ENCODE results near the gene FADS6. TPM values are rescaled to one million over a fixed set of nuclear protein-coding genes. Genes with fewer than 3 reads are reported as not detected.
"Not testable (repeated sequence)": the region's sequence is repeated elsewhere in the genome, so short reads cannot be mapped to it uniquely, and the experiment has no call there.

Gene FADS6
- total RNA-seq, 1 experiment from 2014 or later = not detected

- no peaks in the 10 kb centered on the region for H3K9me3 ChIP-seq
- no peaks in the 10 kb centered on the region for H3K27me3 ChIP-seq
- H3K4me3 ChIP-seq = no peak overlapping the region
- no peak for DNase-seq
- no peaks in the 10 kb centered on the region for H3K36me3 ChIP-seq
These were observed 15.6 kb downstream of the FADS6 start for GRCh38 chr17:74877592-74878548.

GRCh38 chr17:74875977-74876593 lies 17.3 kb downstream of the FADS6 start:
- no peaks in the 10 kb centered on the region for H3K27me3 ChIP-seq
- no peaks in the 10 kb centered on the region for H3K36me3 ChIP-seq
- no peak for DNase-seq
- H3K9me3 ChIP-seq = no peaks in the 10 kb centered on the region
- no peak overlapping the region for H3K4me3 ChIP-seq

GRCh38 chr17:74875155-74875976 lies 18.1 kb downstream of the FADS6 start:
- H3K36me3 ChIP-seq = no peaks in the 10 kb centered on the region
- H3K27me3 ChIP-seq = no peaks in the 10 kb centered on the region
- peak; percentile 28 for DNase-seq
- no peaks in the 10 kb centered on the region for H3K9me3 ChIP-seq
- no peak overlapping the region for H3K4me3 ChIP-seq

GRCh38 chr17:74874615-74875037 lies 18.8 kb downstream of the FADS6 start:
- no peaks in the 10 kb centered on the region for H3K27me3 ChIP-seq
- no peak for DNase-seq

GRCh38 chr17:74873874-74874614 lies 19.4 kb downstream of the FADS6 start:
- no peaks in the 10 kb centered on the region for H3K36me3 ChIP-seq
- DNase-seq = no peak
- no peaks in the 10 kb centered on the region for H3K9me3 ChIP-seq
- H3K27me3 ChIP-seq = no peaks in the 10 kb centered on the region
- peak overlapping the region; percentile 78 for H3K4me3 ChIP-seq

More at GRCh38 chr17:74874615-74875037, 18.8 kb downstream of the FADS6 start:
- Histone ChIP-seq H3K9me3 (no peaks in the 10 kb centered on the region), H3K4me3 (no peak overlapping the region), H3K36me3 (no peaks in the 10 kb centered on the region)

- DNase-seq = peak; percentile 98
- Histone ChIP-seq H3K9me3 (no peaks in the 10 kb centered on the region), H3K36me3 (no peaks in the 10 kb centered on the region), H3K27me3 (no peaks in the 10 kb centered on the region), H3K4me3 (peak overlapping the region; percentile 78)
These were observed 20.2 kb downstream of the FADS6 start for GRCh38 chr17:74873037-74873873.

- DNase-seq = no peak
- H3K27me3 ChIP-seq = no peaks in the 10 kb centered on the region
- peak within 1 kb of the TSS; percentile 78 for H3K4me3 ChIP-seq
- H3K9me3 ChIP-seq = no peaks in the 10 kb centered on the region
- H3K36me3 ChIP-seq = no peaks in the 10 kb centered on the region
These were observed 21.0 kb downstream of the FADS6 start, which contains the start of gene FDXR for GRCh38 chr17:74872313-74873036. FDXR (minus strand) TSS chr17:74872994; CDS start chr17:74872944, 50 bp downstream.

- H3K9me3 ChIP-seq = no peaks in the 10 kb centered on the region
- no peaks in the 10 kb centered on the region for H3K27me3 ChIP-seq
- no peak for DNase-seq
- no peak overlapping the region for H3K4me3 ChIP-seq
- no peaks in the 10 kb centered on the region for H3K36me3 ChIP-seq
These were observed 21.9 kb downstream of the FADS6 start for GRCh38 chr17:74871356-74872076.

- Histone ChIP-seq H3K9me3 (no peaks in the 10 kb centered on the region), H3K4me3 (no peak overlapping the region), H3K27me3 (no peaks in the 10 kb centered on the region), H3K36me3 (no peaks in the 10 kb centered on the region)
- DNase-seq = peak; percentile 43
These were observed 22.9 kb downstream of the FADS6 start for GRCh38 chr17:74870512-74870911.

GRCh38 chr17:74870028-74870427 lies 23.4 kb downstream of the FADS6 start:
- H3K4me3 ChIP-seq, DNase-seq, H3K36me3 ChIP-seq, H3K27me3 ChIP-seq, H3K9me3 ChIP-seq: not testable (repeated sequence)

- H3K4me3 ChIP-seq = no peak overlapping the region
- no peak for DNase-seq
- H3K9me3 ChIP-seq = no peaks in the 10 kb centered on the region
- 0 out of 2 replicates have a peak, but pooled peaks cover under 1% of the 10 kb centered on the region for H3K36me3 ChIP-seq
- H3K27me3 ChIP-seq = no peaks in the 10 kb centered on the region
These were observed 24.6 kb downstream of the FADS6 start for GRCh38 chr17:74868908-74869255.

GRCh38 chr17:74868251-74868907 lies 25.1 kb downstream of the FADS6 start:
- H3K36me3 ChIP-seq = 0 out of 2 replicates have a peak, but pooled peaks cover 3% of the 10 kb centered on the region
- H3K9me3 ChIP-seq = no peaks in the 10 kb centered on the region
- H3K27me3 ChIP-seq = no peaks in the 10 kb centered on the region
- no peak for DNase-seq
- H3K4me3 ChIP-seq = no peak overlapping the region

GRCh38 chr17:74866198-74866835 lies 27.1 kb downstream of the FADS6 start:
- H3K36me3 ChIP-seq = 0 out of 2 replicates have a peak, but pooled peaks cover 3% of the 10 kb centered on the region
- no peak overlapping the region for H3K4me3 ChIP-seq
- H3K27me3 ChIP-seq = peaks cover 5% of the 10 kb centered on the region
- DNase-seq = no peak
- no peaks in the 10 kb centered on the region for H3K9me3 ChIP-seq
